22Rv1 (cell line): ENCODE measurements around the gene TMEM131.

ENCODE experiments used
- H3K27ac ChIP-seq: fragments of 450-650 bp; 2 replicates; pipeline ENCODE4 v1.5.1; 2017
- ZFX ChIP-seq: fragments of 450-650 bp; IDR thresholded peaks from 2 replicates; pipeline ENCODE4 v1.6.1; 2017; ENCODE audit warnings: antibody characterized with exemption, borderline replicate concordance
- TF ChIP-seq, protein P1 (sequence below): fragments of 450-650 bp; IDR thresholded peaks from 2 replicates; pipeline ENCODE4 v1.5.1; 2017; ENCODE audit warnings: mild to moderate bottlenecking

The TMEM131 gene

DNA sequence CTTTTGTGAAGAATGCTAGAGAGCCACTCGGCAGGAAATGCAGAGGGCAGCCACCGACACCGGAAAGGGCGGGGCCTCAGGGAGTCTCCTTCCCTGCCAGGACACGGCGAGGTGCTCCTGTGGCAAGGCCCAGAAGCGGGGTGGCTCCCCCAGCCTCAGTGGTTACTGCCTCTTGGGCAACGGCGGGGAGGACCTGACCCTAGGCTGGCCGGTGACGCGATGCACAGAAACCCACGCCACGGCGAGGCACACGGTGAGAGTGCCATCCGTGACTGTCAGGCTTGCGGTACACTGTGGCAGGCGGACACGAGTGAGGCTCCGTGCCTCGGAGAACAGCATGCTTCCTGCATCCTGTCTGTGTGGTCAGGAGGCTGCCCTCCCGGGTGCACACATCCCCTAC lies 234.6 kb downstream of the TMEM131 start:
- no peak overlapping the region for H3K27ac ChIP-seq
- TF ChIP-seq, protein P1, sequence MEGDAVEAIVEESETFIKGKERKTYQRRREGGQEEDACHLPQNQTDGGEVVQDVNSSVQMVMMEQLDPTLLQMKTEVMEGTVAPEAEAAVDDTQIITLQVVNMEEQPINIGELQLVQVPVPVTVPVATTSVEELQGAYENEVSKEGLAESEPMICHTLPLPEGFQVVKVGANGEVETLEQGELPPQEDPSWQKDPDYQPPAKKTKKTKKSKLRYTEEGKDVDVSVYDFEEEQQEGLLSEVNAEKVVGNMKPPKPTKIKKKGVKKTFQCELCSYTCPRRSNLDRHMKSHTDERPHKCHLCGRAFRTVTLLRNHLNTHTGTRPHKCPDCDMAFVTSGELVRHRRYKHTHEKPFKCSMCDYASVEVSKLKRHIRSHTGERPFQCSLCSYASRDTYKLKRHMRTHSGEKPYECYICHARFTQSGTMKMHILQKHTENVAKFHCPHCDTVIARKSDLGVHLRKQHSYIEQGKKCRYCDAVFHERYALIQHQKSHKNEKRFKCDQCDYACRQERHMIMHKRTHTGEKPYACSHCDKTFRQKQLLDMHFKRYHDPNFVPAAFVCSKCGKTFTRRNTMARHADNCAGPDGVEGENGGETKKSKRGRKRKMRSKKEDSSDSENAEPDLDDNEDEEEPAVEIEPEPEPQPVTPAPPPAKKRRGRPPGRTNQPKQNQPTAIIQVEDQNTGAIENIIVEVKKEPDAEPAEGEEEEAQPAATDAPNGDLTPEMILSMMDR, result no peak
- no peak for TF ChIP-seq ZFX

DNA sequence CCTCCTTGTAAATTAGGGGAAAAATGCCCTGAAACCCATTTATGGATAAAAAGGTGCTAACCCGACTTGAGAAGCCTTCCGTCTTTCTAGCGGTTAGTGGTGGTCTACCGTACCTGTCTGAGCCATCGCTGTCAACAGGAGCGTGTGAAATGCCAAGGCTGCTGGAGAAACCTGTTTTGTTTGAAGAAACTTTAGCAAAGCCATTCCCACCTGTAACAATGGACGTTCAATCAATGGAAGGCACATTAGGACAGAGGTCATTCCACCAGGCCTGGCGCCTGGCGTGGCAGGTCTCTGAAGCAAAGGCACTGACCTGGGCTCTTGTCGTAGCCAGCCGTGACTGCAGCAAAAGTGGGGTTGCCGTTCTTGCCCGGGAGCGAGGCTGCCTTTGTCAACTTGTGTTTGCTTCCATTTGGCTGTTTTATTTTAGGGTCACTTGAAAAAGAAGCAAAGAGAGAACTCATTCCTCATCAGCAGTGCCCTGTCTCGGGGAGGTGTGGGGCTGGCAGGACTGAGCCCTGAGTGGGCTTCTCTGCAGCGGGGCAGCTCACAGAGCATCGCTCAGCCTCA lies 235.2 kb downstream of the TMEM131 start:
- no peak overlapping the region for H3K27ac ChIP-seq
- TF ChIP-seq, protein P1, result no peak
- TF ChIP-seq ZFX, result no peak

DNA sequence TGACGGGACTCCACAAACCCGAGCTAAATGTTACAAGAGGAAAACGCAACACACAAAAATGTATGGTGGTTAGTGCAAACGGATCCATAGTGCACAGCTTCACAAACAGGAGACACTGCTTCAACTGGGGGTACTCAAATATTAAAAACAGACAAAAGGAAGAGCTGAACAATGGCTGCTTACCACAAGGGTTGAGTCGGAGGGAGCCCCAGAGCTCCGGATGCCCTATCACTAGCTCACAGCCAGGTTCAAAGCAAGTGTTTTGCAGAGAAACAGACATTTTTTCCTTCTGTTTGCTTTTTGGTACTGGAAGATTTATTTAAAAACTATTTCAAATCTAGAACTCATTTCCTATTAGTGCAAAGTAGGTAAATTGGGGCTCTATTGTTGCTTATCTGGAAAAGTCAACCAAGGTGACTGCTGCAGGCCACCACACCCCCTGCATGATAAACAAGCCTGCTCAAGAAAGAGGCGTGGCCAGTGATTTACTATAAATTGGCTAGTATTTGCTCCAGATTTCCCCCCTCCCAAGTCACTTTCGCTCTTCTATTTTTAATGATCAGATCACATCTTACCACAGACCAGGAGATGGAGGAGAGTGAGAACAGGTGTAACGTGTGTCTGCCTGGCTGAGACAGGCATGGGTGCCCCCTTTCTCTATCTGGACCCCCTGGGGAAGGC lies 235.9 kb downstream of the TMEM131 start:
- no peak for TF ChIP-seq ZFX
- TF ChIP-seq, protein P1, result no peak
- H3K27ac ChIP-seq, result no peak overlapping the region

DNA sequence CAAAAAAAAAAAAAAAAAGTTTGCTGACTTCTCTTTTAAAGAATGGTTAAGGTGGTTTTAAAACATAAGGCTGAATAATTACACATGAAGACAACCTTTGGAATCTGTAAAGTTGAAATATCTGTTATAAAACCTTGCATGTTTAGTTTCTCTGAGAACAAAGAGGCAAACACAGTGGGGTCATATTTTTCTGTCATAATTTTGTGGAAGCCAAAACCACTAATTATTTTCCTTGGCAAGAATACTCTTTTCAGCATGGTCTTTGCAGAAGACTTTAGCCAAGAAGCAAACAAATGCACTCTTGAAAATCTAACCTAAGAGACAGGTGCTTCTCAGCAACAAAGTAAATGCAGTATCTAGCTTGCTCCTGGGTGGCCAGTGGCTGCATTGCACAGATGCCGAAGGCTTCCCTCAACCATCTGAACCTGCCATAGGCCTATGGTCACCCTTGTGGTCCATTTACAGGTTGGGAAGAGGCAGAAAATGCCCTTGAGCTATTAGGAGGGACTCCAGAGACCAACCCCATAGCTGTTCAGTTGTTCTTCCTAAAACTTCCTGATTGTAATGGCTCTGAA lies 237.5 kb downstream of the TMEM131 start:
- no peak overlapping the region for H3K27ac ChIP-seq
- TF ChIP-seq, protein P1, result no peak
- TF ChIP-seq ZFX, result no peak

DNA sequence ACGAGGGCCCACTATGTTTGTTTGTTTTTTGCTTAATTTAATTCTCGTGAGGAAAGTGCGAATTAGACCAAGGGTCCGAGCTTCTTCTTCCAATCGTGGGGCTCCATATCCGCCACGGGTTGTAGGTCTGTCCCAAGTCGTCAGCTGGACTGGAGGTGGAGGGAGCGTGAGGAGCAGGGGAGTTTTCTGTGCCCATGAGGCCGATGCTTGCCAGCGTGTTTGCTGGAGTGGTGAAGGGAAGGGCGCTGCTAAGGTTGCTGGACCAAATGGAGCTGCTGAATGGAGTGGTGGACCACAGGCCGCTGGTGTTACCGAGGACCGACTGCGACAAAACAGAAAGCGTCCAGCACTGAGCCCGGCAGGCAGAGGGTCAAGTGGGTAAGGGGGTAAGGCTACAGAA lies 238.7 kb downstream of the TMEM131 start:
- TF ChIP-seq ZFX, result no peak
- TF ChIP-seq, protein P1, result no peak

DNA sequence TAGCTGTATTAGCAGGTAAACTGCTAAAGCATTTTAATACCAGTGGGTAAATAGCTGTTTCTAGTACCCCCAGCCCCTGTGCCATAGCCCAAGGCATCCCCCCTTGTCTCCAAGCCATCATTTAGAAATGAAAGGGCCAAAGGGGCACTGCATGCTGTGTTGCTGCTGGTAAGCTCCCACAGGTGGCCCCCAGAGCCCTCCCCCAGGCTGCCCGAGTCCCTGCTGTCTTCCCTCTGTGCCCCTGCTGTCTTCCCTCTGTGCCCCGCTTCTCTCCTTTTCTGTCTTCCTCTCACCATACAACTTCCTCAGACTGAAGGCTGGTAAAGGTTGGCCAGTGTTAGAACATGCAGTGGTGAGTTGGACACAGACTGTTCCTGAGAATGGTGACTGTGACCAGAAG lies 240.3 kb downstream of the TMEM131 start:
- H3K27ac ChIP-seq, result no peak overlapping the region
- TF ChIP-seq, protein P1, result no peak
- TF ChIP-seq ZFX, result no peak

More for the DNA sequence above, 238.7 kb downstream of the TMEM131 start:
- H3K27ac ChIP-seq, result no peak overlapping the region

DNA sequence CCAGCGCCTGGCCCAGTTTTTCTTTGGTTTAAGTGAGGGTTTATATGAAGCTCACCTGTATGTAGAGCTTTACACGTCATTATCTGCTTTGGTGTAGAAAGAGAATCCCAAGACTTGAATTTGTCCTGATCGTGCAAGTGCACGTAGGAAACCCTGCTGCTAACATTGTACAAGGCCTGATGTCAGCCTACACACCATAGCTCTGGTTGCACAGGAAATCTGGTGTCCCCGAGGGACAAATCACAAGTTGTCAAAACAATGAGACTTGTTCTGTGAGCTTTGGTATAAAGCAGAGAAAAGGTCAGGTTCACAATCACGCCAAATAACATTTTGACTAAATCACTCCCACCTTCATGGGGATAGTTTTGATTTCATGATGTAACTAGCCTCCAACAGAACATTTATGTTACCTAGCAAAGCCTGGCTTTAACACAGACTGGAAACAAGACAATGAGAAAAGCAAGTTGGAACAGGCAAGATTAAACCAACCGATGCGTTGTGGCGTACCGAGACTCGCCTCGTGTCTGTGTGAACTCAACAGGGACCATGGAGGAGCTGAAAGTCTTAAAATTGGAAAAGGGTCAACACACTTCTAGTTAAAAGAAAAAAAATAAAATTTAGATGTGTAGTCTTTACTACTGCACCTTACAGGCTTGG lies 240.9 kb downstream of the TMEM131 start:
- H3K27ac ChIP-seq, result no peak overlapping the region
- TF ChIP-seq, protein P1, result no peak
- TF ChIP-seq ZFX, result no peak
